Testis (tissue), 2 donors: ENCODE data around the gene PPP1R3F.

Experiments used
- CTCF ChIP-seq, 3 experiments: fragments of 450-650 bp in 2 of 3; fragments of 200-600 bp in 1 of 3; sonication (generic) in 1 of 3; IDR thresholded peaks; one replicate each; pipeline ENCODE4 v1.5.1; 2016 to 2019; ENCODE audit warnings: antibody characterized with exemption in 3 of 3, mild to moderate bottlenecking in 2 of 3, moderate library complexity in 1 of 3
- POLR2A ChIP-seq: fragments of 450-650 bp; IDR thresholded peaks from one replicate; pipeline ENCODE4 v1.6.1; 2017; ENCODE audit warnings: antibody characterized with exemption, mild to moderate bottlenecking, moderate library complexity

DNA sequence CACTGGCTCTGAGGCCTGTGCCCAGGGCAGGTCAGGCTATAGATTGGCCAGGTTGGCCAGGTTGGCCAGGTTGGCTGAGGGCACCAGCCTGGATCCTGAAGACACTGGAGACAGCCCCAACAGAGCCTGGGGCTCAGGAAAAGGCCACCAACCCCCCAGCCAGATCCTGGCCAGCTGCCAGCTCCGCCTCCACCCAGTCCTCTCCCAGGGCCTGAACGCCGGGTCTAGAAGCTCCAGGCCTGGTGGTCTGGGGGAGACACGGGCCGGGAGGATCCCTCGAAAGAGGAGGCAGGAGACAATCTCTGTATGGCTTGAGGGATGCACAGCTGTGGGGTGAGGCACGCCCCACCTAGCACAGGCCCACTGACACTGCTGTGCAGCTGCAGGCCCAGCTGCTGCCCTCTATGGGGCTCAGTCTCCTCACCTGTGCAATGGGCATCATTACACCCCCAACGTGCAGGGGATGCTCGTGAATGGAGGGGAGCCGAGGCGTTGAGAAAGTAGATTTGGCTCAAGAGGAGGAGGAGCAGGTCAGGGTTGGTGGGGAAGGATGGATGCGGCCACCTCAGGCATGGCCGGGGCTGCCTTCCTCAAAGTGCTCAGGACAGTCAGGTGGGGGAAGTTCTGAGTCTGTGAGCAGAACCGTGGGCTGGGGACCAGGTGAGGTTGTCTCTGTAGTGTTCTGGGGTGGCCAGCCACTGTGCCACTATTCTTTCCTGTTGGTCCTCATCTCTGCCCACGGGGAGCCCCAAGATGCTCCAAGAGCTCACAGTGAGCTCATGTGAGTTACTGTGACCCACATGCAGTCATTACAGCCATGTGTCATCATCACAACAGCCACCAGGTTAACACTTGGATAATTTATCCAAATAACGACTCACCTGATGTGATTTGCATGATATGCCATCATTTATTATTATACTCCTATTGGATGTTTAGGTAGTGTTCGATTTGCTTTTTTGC, 23.1 kb downstream of the PPP1R3F start:
- TF ChIP-seq POLR2A (no peak), CTCF (IDR thresholded peaks at IDR 0.05) (no peak)
